SIG-M5 treated with dmso at 0.1 percent for 504 hours (cell line): ENCODE data around the gene FBXO36.
"Not testable (repeated sequence)": the region's sequence is repeated elsewhere in the genome, so short reads cannot be mapped to it uniquely, and the experiment has no call there.

Source experiments
- DNase-seq: peaks from one replicate; lab custom pipeline; 2025; ENCODE audit not compliant: unreplicated experiment; lab: John Stamatoyannopoulos, UW

FBXO36 gene

DNA sequence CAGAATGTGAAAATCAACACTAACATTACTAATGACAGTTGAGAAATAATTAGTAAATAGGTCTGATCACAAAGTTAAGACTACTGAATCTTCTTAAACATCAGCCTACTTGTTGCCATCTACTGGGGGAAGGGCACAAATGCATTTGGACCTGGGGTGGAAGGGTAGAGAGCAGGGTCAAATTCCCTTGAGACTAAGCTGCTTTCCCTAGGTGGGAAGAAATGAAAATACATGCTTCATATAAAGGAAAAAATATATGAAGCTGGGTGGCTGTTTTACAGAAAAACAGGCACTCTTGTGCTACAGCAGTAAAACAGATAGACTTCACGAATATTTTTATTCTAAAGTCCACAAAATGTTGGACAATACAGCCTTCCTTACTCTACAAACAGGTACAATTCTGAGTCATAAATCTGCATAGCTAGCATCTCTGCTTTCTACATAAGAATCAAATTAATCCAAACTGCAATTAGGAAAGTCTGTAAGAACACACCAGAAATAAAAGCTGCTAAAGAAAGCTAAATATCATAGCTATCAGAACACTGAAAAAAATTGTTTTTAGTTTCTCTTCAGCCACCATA, 11.4 kb upstream of the FBXO36 start:
- peak; percentile 20 for DNase-seq

DNA sequence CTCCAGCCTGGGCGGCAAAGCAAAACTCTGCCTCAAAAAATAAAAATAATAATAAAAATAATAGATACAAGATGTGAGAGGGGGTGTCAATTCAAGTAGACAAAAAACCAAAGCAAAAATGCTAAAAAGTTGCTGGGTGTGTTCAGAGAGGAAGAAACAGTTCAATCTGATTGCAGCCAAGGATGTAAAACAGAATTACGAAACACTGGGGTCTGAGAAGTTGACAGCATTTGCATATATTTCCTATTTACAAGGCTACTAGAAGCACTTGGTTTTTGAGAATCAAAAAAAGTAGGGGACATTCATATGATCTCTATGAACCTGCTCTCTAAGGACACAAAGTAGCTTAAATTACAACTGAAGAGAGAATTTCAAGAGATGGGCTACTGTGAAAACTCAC, 8.1 kb upstream of the FBXO36 start:
- DNase-seq, result peak; percentile 63

DNA sequence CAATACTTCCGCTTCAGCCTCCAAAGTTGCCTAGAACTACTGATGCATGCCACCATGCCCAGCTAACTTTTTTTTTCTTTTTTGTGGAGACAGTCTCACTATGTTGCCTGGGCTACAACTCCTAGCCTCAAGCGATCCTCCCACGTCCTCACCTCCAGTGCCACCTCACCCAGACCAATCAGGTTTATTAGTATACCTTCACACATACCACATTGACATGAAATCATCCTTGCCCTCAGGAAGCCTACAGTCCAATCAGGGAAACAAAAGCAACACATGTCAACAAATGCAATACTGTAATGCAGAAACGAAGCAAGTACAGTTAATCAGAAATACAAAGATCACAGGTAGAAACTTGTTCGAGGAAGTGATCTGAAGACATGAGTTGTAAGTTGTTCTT, 4.5 kb upstream of the FBXO36 start:
- no peak for DNase-seq

DNA sequence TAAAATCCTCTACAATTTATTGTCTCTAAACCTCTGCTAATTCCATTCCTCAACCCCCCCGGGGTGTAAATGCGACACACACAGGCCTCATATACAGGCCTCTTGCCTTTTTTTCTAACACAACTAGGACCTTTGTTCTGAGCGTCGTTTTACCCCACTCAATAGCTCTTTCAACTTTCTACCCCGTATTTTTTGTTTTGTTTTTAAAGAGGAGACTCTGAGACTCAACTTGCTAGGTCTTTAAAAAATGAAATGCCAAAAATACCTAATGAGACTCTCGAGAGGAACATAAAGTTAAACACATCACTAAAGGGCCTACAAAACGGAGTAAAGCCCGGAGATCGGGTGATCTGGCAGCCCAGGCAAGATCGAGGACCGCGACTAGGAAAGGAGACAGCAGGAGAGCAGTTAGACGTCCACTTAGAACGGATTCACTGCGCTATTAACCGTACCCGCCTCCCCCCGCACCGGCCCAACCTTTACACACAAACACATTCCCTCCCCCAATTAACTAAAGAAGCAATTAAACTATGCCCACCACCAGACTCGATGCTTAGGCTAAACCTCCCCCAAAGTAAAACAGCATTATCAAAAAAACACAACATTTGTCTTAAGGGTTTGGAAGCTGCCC, 2.2 kb upstream of the FBXO36 start:
- DNase-seq, result peak; percentile 24

DNA sequence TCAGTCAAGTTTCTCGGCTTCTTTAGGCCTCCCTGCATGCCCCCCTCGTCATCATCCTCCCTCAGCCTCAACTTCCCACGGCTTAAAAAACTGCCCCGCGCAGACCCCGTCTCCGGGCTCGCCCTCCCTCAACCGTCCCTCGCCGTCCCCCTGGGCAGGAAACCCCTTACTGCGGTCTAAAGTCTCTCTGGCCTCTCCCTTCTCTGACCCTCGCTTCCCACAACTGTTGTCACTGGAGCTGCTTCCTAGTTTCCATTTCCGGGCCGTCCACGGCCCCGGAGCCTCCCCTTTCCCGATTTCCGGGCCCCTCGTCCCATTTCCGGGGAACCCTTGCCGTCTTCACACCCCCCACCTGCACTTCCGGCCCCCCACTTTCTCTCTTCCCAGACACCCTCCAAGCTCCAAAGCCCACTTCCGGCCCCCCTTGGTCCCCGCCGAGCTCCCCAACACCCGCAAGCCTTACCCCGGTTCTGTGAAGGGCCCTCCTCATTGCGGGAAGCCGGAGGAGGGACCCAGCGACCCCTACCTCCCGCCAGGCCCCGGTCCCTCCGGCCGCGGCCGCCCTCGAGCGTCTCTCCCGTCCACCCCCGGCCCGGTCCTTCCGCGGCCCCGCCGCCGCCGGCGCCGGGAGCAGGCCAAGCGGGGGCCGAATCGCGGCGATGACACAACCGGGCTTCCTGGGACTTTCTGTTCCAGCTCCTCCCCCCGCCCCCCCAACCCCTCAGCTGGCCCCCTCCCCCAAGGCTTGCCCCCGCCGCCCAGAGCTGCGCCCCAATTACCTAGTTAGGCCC, 1.0 kb upstream of the FBXO36 start:
- DNase-seq, result peak; percentile 76

DNA sequence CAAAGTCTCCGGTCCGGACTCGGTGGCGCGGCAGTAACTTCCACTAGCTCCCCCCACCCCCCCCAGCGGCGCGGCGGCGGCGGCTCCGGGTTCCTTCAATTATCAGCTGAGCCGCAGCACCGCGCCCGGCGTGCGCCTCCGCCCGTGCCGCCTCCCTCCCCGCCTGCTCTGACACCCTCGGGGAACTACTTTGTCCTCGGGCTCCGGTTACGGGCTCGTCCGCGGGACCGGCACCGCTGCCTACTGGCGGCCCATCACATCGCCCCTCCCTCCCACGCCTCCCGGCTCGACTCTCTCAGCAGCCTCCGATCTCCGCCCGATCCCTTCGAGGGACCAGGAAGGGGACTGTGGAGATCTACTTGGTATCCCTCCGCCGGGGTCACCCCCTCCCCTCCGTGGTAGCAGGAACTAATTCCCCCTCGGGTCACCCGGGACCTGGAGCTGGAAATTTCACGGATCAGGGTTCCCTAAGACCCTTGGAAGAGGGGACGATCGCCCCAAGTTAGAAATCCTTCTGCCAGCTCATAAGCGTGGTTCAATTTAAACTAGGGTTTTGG, 333 bp upstream of the FBXO36 start, which contains the start of gene TRIP12:
Gene TRIP12, minus strand, starts transcription at position 118 of the 557 bp plus-strand sequence. CDS start 41,930 bp downstream, outside the sequence.
- DNase-seq, result peak; percentile 94

DNA sequence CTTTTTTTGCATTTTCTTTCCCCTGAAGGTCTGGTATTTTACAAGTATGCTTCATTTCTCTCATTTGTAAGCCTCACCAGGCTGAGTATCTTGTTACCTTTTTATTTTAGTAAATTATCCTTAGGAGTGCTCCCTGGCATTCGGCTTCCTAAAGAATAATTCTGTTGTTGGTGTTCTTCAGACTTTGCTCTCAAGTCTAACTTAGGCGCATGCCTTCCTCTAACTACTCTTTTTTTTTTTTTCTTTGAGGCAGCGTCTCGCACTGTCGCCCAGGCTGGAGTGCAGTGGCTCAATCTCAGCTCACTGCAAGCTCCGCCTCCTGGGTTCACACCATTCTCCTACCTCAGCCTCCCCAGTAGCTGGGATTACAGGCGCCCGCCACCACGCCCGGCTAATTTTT, 2.2 kb downstream of the FBXO36 start:
- not testable (repeated sequence) for DNase-seq

DNA sequence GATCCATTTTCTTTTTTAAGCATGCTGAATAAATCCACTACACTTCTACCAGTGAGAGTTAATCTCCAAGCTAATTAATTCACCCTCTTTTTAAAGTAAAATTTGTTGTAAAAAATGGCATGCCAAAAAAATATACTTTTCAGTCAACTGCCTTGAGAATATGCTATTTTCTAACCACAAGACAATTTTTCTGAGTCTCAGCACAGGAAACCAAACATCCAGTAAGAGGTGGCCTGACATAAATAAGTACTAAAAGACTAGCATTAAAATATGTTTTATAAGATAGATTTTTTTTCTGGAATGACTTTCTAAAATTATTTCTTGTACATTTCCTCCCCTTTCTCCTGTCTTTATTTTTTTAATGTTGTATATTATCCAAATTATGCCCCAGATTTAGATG, 2.9 kb downstream of the FBXO36 start:
- no peak for DNase-seq

DNA sequence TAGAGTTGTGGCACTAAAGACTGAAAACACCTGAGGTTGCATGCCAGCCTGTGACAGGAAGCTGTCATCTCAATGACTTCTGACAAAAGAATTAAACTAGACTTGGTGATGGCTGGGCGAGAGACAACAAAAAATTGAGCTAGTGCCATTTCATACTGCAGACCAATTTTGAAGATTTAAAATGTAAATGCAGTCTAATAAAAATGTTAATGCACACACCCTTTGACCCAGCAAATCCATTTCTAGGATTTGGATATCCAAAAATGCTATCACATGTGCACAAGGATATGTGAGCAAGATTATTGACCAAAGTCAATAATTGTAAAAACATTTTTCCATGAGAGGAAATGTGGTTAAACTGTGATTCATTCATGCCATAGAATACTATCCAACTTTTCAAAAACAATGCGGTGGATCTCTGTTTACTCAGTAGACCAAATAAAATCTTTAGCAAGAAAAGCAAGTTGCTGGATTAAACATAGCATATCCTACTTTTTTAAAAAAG, 5.6 kb downstream of the FBXO36 start:
- no peak for DNase-seq

DNA sequence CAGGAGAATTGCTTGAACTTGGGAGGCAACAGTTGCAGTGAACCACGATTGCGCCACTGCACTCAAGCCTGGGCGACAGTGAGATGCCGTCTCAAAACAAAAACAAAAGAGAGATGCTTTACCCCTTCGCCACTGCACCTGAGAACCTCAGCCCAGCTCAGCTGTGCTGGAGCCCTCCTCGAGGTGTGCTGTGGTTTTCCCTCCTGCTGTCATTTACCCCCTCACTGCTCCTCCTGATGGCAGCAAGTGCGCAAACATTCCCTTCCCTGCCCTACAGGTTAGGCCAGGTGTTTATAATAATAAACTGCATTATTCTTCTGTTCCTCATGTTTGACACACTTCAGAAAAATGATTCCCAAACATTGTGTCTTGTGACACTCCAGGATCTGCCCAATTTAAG, 8.4 kb downstream of the FBXO36 start:
- peak; percentile 13 for DNase-seq

DNA sequence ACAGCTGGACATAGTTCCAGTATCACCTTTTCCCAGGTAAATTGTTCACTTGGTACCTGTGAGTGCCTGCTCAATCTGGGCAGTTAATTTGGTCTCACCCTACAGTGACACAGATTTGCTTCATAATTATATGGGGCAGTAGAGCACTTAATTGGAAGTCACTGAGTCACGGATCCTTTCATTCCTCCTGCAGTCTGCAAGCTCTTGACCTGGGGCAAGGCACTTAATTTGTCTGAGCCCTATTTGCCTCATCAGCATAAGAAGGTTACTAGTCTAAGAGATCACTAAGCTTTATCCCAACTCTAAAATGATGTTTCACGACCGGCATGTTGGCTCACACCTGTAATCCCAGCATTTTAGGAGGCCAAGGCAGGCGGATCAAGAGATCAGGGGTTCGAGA, 8.9 kb downstream of the FBXO36 start:
- DNase-seq, result no peak

DNA sequence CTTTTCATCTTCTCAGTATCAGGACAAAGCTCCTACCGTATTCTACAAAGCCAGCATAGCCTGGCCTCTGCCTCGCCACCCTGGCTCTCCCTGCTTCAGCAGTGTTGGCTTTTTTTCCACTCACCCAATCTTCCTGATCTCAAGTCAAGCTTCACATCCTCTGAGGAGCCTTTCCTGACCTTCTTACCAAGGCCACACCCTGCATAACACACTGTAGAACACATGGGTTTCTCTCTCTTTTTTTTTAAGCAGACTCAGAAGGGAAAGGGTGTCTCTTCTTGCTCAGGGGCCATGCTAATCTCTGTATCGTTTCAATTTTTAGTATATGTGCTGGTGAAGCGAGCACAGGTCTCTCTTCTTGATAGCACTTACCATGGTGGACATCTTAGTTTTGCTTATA, 15.2 kb downstream of the FBXO36 start:
- no peak for DNase-seq

DNA sequence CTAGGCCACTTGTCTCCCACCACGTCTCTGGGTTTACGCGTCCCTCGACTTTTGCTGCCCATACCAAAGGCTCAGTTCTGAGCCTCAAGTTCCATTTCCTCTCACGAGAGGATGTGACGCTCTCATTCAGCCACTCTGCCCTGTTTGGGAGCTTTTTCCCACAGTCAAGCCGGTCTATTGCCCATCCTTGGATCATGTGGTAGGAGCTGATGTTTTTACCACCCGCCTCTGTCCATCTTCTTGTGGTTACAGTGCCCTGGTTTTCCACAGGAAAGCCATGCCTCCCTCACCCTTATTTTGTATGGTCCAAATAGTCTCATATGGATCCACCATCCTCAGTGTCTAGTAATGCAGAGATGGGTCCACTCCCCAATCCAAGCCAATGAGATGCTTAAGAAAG, 20.4 kb downstream of the FBXO36 start:
- no peak for DNase-seq

DNA sequence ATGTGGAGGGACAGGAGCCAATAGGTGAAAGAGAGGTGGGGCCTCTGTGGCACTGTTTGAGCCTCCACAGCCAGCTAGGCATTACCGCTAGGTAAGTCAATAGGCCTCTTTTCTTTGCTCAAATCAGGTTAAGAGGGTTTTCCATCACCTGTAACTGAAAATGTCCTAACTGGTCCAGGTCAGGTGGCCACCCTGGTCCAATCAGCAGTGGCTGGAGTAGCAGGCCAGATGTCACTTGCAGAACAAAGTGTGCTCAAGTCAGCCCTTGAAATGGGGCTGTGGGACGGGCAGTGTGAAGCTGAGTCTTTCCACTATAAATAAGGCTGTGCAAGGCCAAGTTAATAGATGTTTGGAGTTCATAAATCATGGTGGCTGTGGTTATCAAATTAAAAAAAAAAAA, 20.9 kb downstream of the FBXO36 start:
- no peak for DNase-seq

DNA sequence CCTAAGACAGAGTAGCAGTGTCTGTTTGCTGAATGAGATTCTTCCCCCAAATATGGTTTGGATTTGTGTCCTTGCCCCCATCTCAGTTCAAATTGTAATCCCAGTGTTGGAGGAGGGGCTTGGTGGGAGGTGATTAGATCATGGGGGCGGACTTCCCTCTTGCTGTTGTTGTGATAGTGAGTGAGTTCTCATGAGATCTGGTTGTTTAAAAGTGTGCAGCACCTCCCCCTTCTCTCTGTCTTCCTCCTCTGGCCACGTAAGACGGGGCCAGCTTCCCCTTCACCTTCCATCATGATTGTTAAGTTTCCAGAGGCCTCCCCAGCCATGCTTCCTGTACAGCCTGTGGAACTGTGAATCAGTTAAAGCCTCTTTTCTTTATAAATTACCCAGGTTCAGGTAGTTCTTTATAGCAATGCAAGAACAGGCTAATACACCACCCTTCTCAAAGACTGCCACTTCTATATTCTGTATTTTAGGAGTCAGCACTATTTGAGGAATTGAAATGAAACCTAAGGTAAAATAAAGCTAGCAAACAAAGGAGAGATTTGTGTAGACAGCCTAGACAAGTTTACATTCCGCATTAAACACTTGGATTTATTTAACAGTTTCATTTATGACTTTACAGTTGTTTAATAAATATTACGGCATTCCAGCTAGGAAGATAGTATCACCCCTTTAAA, 21.6 kb downstream of the FBXO36 start:
- no peak for DNase-seq

DNA sequence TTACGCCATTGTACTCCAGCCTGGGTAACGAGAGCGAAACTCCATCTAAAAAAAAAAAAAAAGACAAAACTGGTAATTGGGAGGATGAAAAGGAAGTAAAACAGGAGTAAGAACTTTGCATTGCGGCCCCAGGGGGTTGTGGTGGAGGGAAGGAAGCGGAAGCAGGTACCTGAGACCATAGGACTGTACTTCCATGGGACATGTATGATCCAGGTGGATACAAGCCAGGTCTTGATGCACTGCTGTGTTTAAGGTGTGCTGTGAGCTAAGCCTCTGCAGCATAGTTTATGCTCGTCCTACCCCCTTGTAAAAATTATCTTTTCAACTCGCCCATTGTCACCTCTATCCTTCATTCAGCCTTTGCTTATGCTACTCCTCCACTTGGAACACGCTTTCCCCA, 23.7 kb downstream of the FBXO36 start:
- no peak for DNase-seq

DNA sequence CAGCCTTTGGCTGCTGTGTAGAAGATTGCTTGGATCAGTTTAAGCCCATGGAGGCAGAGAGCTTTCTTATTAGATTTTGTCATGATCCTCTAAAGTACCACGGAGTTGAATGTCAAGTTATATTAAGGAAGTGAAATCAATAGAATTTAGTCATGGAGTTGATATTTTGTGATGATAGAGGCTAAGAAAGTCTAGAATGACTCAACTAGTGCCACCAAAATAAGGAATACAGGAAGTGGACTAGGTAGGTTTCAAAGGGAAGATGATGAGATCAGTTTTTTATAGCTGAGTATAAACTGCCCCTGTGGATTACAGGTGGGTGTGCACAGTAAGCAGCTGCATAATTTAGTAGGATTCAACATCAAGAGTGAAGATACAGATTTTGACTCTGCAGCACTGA, 25.2 kb downstream of the FBXO36 start:
- DNase-seq, result peak; percentile 43

DNA sequence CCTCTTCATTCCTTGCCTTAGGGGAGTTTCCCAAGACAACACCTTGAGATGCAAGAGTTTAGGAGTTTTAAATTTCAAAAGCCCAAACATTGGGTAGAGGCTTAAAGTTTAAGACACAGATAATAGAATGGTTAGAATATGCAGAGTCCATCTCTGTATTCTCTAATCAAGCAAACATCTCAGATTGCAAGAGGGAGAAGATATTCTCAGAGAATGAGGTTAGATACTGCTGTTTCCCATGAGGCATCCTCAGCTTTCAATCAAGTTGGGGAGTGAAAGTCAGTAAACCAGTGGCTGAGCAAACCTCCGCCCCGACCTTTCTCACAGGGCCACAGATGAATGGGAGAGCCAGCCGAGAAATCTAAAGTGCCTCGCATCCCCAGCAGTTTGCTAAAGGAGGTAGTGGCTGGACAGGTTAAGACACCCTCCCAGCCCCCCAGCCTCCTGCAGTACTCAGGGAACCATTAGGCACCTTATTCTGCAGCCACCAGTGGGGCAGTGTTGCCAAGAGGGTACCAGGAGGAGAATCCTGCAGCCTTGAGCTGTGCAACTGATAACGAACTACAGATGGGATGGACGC, 30.0 kb downstream of the FBXO36 start:
- DNase-seq, result no peak

DNA sequence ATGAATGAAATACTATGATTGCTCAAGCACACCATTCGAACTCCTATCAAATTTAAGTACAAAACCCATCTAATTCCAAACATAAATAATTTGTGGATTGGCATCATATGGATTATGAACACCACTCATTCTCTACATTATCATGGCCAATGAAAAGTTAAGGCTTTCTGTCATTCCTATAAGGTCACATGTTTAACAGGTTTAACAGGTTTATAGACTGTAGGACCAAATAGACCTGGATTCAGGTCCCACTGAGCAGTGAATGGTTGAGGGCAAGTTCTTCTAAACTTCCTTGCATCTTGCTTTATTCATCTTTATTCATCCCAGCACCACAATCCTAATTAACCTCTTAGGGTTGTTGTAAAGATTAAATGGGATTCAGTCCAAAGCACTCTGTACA, 33.4 kb downstream of the FBXO36 start:
- peak; percentile 7 for DNase-seq

DNA sequence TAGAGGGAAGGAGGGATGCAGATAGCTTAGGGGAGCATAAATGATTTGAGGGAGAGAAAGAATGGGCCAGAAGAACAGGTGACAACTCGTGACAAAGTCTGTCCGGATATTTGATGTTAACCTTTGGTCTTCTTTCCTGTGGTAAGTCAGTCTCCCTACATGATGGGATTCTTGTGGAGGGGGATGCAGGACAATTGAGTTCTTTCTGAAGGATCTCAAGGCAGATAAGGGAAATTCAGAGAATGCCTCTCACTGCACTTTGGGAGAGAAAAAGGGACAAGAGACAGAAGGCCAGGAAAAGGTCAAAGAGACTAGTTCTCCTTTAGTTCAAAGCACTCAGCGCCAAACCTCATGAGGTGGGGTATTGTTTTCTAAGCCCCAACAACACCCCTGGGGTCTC, 34.2 kb downstream of the FBXO36 start:
- DNase-seq, result no peak

DNA sequence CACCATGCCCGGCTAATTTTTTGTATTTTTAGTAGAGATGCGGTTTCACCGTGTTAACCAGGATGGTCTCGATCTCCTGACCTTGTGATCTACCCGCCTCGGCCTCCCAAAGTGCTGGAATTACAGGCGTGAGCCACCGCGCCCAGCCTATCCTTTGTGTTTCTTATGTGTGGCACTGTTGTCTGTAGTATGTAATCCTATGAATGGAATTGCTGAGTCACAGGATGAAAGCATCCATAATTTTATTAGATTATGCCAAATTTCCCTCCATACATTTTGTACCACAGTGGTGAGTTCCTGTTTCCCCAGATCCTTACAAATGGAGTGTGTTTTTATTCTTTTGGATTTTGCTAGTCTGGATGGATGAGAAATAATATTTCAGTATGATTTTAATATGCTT, 41.3 kb downstream of the FBXO36 start:
- DNase-seq, result not testable (repeated sequence)
